ENCODE data around the gene DNAH2. TPM values are rescaled to one million over a fixed set of nuclear protein-coding genes. Genes with fewer than 3 reads are reported as not detected.
A peak's percentile ranks its signal among the peaks of the same experiment; 100 is the strongest.

DNAH2 gene
- total and polyA plus RNA-seq, 9 of the 15 experiments (the other 6 are each of a cell fraction or from before 2014, with no cell fraction given), result 0.03 TPM; not detected in 8

- TF ChIP-seq REST (IDR thresholded peaks at IDR 0.05; ENCODE audit: borderline replicate concordance) (peak; percentile 69; the same call in 1 of the 2 replicates), REST (CRISPR knock-in tag; IDR thresholded peaks at IDR 0.05; ENCODE audit: low read depth) (no peak), YBX1 (IDR thresholded peaks at IDR 0.05) (no peak), SMC3 (conservative IDR thresholded peaks at IDR 0.05; ENCODE audit: insufficient read depth, low read depth, low read length) (peak; percentile 46), ZNF561 (CRISPR knock-in tag; conservative IDR thresholded peaks at IDR 0.05) (no peak), ZNF668 (CRISPR knock-in tag; IDR thresholded peaks at IDR 0.05) (no peak), TRIM28 (IDR thresholded peaks at IDR 0.05) (no peak), ARID2 (IDR thresholded peaks at IDR 0.05) (0 out of 2 replicates have a peak, but pooled peaks have one; percentile 31), CBFA2T2 (conservative IDR thresholded peaks at IDR 0.05) (no peak), CHCHD3 (CRISPR knock-in tag; IDR thresholded peaks at IDR 0.05) (no peak), ATF3 (IDR thresholded peaks at IDR 0.05) (no peak), ATF3 (CRISPR knock-in tag; conservative IDR thresholded peaks at IDR 0.05) (no peak), ZNF133 (CRISPR knock-in tag; IDR thresholded peaks at IDR 0.05) (no peak), AFF4 (CRISPR knock-in tag; IDR thresholded peaks at IDR 0.05) (no peak), DLX4 (CRISPR knock-in tag; IDR thresholded peaks at IDR 0.05) (no peak), KLF1 (tag; IDR thresholded peaks at IDR 0.05) (no peak)
These were observed 145.3 kb downstream of the DNAH2 start (continued) for GRCh38 chr17:7862692-7863437.

All from K562 (cell line).